ENCODE data around the gene MLF2. TPM values are rescaled to one million over a fixed set of nuclear protein-coding genes. Genes with fewer than 3 reads are reported as not detected.

The MLF2 gene
- total and polyA plus RNA-seq, 2 of the 13 experiments (the other 11 are each of a cell fraction or from before 2014, with no cell fraction given), result 88.1 to 167 TPM

DNA sequence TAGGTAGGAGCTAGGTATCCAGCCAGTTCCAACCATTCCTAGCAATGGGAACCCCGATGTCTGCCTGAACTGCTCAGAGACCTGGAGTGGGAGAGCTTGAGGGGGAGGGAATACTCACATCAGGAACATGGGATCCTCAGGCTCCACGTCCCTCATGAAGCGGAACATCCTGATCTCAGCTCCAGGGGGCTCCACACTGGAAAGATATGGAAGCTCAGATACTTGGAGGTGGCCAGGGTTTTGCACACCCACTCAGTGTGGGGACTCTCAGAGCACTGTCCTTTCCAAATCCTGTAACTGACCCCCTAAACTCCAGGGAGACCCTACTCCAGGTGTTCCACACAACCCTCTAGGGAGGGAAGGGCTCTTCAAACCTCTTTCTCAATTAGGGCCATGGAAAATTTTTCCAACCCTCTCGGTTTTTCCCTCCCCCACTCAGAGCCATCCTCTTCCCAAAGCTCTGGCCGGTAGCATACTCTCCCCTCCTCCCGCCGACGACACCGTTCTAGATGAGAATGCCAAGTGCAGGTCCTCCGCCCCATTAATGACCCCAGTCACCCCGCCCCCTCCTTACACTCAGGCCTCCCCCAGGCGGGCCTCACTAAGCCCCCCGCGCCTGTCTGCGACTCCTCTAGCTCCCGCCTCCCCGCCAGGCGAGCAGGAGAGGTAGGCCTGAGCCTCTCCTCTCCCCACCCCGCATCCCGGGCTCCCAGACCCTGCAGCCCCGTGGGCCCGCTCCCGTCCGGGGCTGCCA, 597 bp downstream of the MLF2 start (continued):
- TF ChIP-seq, protein P1, sequence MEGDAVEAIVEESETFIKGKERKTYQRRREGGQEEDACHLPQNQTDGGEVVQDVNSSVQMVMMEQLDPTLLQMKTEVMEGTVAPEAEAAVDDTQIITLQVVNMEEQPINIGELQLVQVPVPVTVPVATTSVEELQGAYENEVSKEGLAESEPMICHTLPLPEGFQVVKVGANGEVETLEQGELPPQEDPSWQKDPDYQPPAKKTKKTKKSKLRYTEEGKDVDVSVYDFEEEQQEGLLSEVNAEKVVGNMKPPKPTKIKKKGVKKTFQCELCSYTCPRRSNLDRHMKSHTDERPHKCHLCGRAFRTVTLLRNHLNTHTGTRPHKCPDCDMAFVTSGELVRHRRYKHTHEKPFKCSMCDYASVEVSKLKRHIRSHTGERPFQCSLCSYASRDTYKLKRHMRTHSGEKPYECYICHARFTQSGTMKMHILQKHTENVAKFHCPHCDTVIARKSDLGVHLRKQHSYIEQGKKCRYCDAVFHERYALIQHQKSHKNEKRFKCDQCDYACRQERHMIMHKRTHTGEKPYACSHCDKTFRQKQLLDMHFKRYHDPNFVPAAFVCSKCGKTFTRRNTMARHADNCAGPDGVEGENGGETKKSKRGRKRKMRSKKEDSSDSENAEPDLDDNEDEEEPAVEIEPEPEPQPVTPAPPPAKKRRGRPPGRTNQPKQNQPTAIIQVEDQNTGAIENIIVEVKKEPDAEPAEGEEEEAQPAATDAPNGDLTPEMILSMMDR (CRISPR knock-in tag; IDR thresholded peaks at IDR 0.05), result peak; percentile 53
- TF ChIP-seq, protein P2, sequence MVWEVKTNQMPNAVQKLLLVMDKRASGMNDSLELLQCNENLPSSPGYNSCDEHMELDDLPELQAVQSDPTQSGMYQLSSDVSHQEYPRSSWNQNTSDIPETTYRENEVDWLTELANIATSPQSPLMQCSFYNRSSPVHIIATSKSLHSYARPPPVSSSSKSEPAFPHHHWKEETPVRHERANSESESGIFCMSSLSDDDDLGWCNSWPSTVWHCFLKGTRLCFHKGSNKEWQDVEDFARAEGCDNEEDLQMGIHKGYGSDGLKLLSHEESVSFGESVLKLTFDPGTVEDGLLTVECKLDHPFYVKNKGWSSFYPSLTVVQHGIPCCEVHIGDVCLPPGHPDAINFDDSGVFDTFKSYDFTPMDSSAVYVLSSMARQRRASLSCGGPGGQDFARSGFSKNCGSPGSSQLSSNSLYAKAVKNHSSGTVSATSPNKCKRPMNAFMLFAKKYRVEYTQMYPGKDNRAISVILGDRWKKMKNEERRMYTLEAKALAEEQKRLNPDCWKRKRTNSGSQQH (CRISPR knock-in tag; IDR thresholded peaks at IDR 0.05; ENCODE audit: low read depth), result 0 out of 2 replicates have a peak, but pooled peaks have one; percentile 60
- TF ChIP-seq, protein P3, sequence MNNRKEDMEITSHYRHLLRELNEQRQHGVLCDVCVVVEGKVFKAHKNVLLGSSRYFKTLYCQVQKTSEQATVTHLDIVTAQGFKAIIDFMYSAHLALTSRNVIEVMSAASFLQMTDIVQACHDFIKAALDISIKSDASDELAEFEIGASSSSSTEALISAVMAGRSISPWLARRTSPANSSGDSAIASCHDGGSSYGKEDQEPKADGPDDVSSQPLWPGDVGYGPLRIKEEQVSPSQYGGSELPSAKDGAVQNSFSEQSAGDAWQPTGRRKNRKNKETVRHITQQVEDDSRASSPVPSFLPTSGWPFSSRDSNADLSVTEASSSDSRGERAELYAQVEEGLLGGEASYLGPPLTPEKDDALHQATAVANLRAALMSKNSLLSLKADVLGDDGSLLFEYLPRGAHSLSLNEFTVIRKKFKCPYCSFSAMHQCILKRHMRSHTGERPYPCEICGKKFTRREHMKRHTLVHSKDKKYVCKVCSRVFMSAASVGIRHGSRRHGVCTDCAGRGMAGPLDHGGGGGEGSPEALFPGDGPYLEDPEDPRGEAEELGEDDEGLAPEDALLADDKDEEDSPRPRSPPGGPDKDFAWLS (CRISPR knock-in tag; IDR thresholded peaks at IDR 0.05; ENCODE audit: borderline replicate concordance), result 0 out of 2 replicates have a peak, but pooled peaks have one; percentile 1
- TF ChIP-seq GPN1 (CRISPR knock-in tag; IDR thresholded peaks at IDR 0.05; ENCODE audit: borderline replicate concordance) (no peak), AHDC1 (CRISPR knock-in tag; IDR thresholded peaks at IDR 0.05; ENCODE audit: borderline replicate concordance) (peak; percentile 25; the same call in 1 of the 2 replicates), SMARCC2 (IDR thresholded peaks at IDR 0.05) (no peak), CAMTA2 (CRISPR knock-in tag; IDR thresholded peaks at IDR 0.05; ENCODE audit: borderline replicate concordance) (0 out of 2 replicates have a peak, but pooled peaks have one; percentile 19), ZNF530 (CRISPR knock-in tag; IDR thresholded peaks at IDR 0.05; ENCODE audit: low read depth) (peak; percentile 90; the same call in 1 of the 2 replicates), RAD21 (CRISPR knock-in tag; IDR thresholded peaks at IDR 0.05) (0 out of 2 replicates have a peak, but pooled peaks have one; percentile 20), PBX3 (CRISPR knock-in tag; IDR thresholded peaks at IDR 0.05; ENCODE audit: borderline replicate concordance) (no peak), ELF3 (CRISPR knock-in tag; IDR thresholded peaks at IDR 0.05) (0 out of 2 replicates have a peak, but pooled peaks have one; percentile 17), ZNF205 (CRISPR knock-in tag; IDR thresholded peaks at IDR 0.05) (no peak)
- TF ChIP-seq, protein P4, sequence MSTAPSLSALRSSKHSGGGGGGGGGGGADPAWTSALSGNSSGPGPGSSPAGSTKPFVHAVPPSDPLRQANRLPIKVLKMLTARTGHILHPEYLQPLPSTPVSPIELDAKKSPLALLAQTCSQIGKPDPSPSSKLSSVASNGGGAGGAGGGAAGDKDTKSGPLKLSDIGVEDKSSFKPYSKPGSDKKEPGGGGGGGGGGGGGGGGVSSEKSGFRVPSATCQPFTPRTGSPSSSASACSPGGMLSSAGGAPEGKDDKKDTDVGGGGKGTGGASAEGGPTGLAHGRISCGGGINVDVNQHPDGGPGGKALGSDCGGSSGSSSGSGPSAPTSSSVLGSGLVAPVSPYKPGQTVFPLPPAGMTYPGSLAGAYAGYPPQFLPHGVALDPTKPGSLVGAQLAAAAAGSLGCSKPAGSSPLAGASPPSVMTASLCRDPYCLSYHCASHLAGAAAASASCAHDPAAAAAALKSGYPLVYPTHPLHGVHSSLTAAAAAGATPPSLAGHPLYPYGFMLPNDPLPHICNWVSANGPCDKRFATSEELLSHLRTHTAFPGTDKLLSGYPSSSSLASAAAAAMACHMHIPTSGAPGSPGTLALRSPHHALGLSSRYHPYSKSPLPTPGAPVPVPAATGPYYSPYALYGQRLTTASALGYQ (CRISPR knock-in tag; IDR thresholded peaks at IDR 0.05), result no peak
